H9 (cell line): ENCODE data around the gene RBM3. TPM values are rescaled to one million over a fixed set of nuclear protein-coding genes. Genes with fewer than 3 reads are reported as not detected.

Experiments
- DNase-seq: peaks from one replicate; pipeline ENCODE4 v3.0.0-alpha.2; 2017
- H2AFZ ChIP-seq: one replicate; pipeline ENCODE4 v1.6.1; 2013; ENCODE audit warnings: mild to moderate bottlenecking, low read length, control low read depth, moderate library complexity
- H2AK5ac ChIP-seq: 2 replicates; pipeline ENCODE4 v1.6.1; 2013; ENCODE audit warnings: low read length, control low read depth, mixed read lengths; ENCODE audit not compliant: insufficient read length
- H2BK120ac ChIP-seq: one replicate; pipeline ENCODE4 v1.6.1; 2013; ENCODE audit warnings: low read depth, mild to moderate bottlenecking, low read length, control low read depth, inconsistent platforms; ENCODE audit not compliant: poor library complexity, severe bottlenecking
- H2BK12ac ChIP-seq: 2 replicates; pipeline ENCODE4 v1.6.1; 2013; ENCODE audit warnings: low read length, control low read depth, mixed read lengths, low read depth; ENCODE audit not compliant: insufficient read length
- H2BK15ac ChIP-seq: 2 replicates; pipeline ENCODE4 v1.6.1; 2013; ENCODE audit warnings: low read depth, low read length, control low read depth
- H2BK20ac ChIP-seq: one replicate; pipeline ENCODE4 v1.6.1; 2013; ENCODE audit warnings: low read depth, mild to moderate bottlenecking, low read length, control low read depth, inconsistent platforms; ENCODE audit not compliant: poor library complexity, severe bottlenecking
- H2BK5ac ChIP-seq: 2 replicates; pipeline ENCODE4 v1.6.1; 2013; ENCODE audit warnings: low read length, control low read depth, mixed read lengths; ENCODE audit not compliant: insufficient read length
- H3K14ac ChIP-seq: 2 replicates; pipeline ENCODE4 v1.6.1; 2013; ENCODE audit warnings: low read length, control low read depth; ENCODE audit not compliant: insufficient read depth
- H3K18ac ChIP-seq: 2 replicates; pipeline ENCODE4 v1.6.1; 2013; ENCODE audit warnings: low read depth, mild to moderate bottlenecking, mixed read lengths, low read length, control low read depth; ENCODE audit not compliant: insufficient read length
- H3K23ac ChIP-seq: 2 replicates; pipeline ENCODE4 v1.6.1; 2013; ENCODE audit warnings: low read length, control low read depth, mixed read lengths, low read depth; ENCODE audit not compliant: insufficient read length
- H3K23me2 ChIP-seq: 2 replicates; pipeline ENCODE4 v1.6.1; 2013; ENCODE audit warnings: low read depth, mild to moderate bottlenecking, mixed read lengths, low read length, control low read depth; ENCODE audit not compliant: insufficient read length, poor library complexity, severe bottlenecking
- H3K27ac ChIP-seq: 2 replicates; pipeline ENCODE4 v1.5.1; 2013; ENCODE audit warnings: low read length, control low read depth, mixed read lengths, low read depth; ENCODE audit not compliant: insufficient read length
- H3K27me3 ChIP-seq: 2 replicates; pipeline ENCODE4 v1.6.1; 2013; ENCODE audit warnings: low read length, control low read depth, inconsistent platforms; ENCODE audit not compliant: insufficient read depth
- H3K4ac ChIP-seq: 2 replicates; pipeline ENCODE4 v1.6.1; 2013; ENCODE audit warnings: low read depth, mild to moderate bottlenecking, control low read depth, inconsistent platforms, low read length, moderate library complexity
- H3K4me1 ChIP-seq: 2 replicates; pipeline ENCODE4 v1.6.1; 2013; ENCODE audit warnings: low read length, control low read depth, inconsistent platforms; ENCODE audit not compliant: insufficient read depth
- H3K4me2 ChIP-seq: 2 replicates; pipeline ENCODE4 v1.6.1; 2013; ENCODE audit warnings: low read length, control low read depth, mixed read lengths; ENCODE audit not compliant: insufficient read length, insufficient read depth
- H3K56ac ChIP-seq: 2 replicates; pipeline ENCODE4 v1.6.1; 2013; ENCODE audit warnings: low read depth, mild to moderate bottlenecking, mixed read lengths, low read length, control low read depth; ENCODE audit not compliant: insufficient read length
- H3K79me1 ChIP-seq: 2 replicates; pipeline ENCODE4 v1.6.1; 2013; ENCODE audit warnings: low read depth, mild to moderate bottlenecking, moderate library complexity, low read length, control low read depth, inconsistent platforms; ENCODE audit not compliant: insufficient read depth, poor library complexity, severe bottlenecking
- H3K79me2 ChIP-seq: 2 replicates; pipeline ENCODE4 v1.6.1; 2013; ENCODE audit warnings: low read length, control low read depth, inconsistent platforms; ENCODE audit not compliant: insufficient read depth
- H3K9ac ChIP-seq: 2 replicates; pipeline ENCODE4 v1.6.1; 2013; ENCODE audit warnings: low read length, control low read depth, mixed read lengths; ENCODE audit not compliant: insufficient read length; ENCODE audit errors: extremely low read depth
- H3K9me3 ChIP-seq: one replicate; pipeline ENCODE4 v1.6.1; 2013; ENCODE audit warnings: low read depth, low read length, inconsistent platforms; ENCODE audit not compliant: control insufficient read depth
- H3T11ph ChIP-seq: one replicate; pipeline ENCODE4 v1.6.1; 2013; ENCODE audit warnings: mild to moderate bottlenecking, low read length, control low read depth, inconsistent platforms
- H4K20me1 ChIP-seq: one replicate; pipeline ENCODE4 v1.6.1; 2013; ENCODE audit not compliant: control insufficient read depth, insufficient read length, insufficient read depth
- H4K5ac ChIP-seq: 2 replicates; pipeline ENCODE4 v1.6.1; 2013; ENCODE audit warnings: low read depth, mild to moderate bottlenecking, mixed read lengths, low read length, control low read depth; ENCODE audit not compliant: insufficient read length
- H4K8ac ChIP-seq: replicated peaks from 2 replicates; pipeline ENCODE4 v1.6.1; 2013; ENCODE audit warnings: low read length, control low read depth, mixed read lengths, low read depth; ENCODE audit not compliant: insufficient read length
- H4K91ac ChIP-seq: 2 replicates; pipeline ENCODE4 v1.6.1; 2013; ENCODE audit warnings: low read depth, mild to moderate bottlenecking, moderate library complexity, mixed read lengths, low read length, control low read depth; ENCODE audit not compliant: insufficient read length
- H3K27ac Mint-ChIP-seq, 3 experiments: 2 replicates in 2 of 3; 3 replicates in 1 of 3; pipeline ENCODE4 v1.8.0; 2020 to 2021; ENCODE audit warnings: mixed read lengths in 3 of 3, mild to moderate bottlenecking in 1 of 3, moderate library complexity in 1 of 3
- H3K27me3 Mint-ChIP-seq: 2 replicates; pipeline ENCODE4 v1.8.0; 2021; ENCODE audit warnings: low read depth, mild to moderate bottlenecking, moderate library complexity, mixed read lengths
- H3K36me3 Mint-ChIP-seq, 3 experiments: 2 replicates in 2 of 3; 3 replicates in 1 of 3; pipeline ENCODE4 v1.8.0; 2020 to 2021; ENCODE audit warnings: low read depth in 3 of 3, mixed read lengths in 3 of 3; ENCODE audit not compliant: insufficient read depth in 1 of 3
- H3K4me1 Mint-ChIP-seq, 2 experiments: 2 replicates each; pipeline ENCODE4 v1.8.0; 2020; ENCODE audit warnings: mixed read lengths in 2 of 2
- H3K4me3 Mint-ChIP-seq, 2 experiments: 2 replicates in 1 of 2; 3 replicates in 1 of 2; pipeline ENCODE4 v1.8.0; 2020 to 2021; ENCODE audit warnings: mild to moderate bottlenecking in 2 of 2, mixed read lengths in 2 of 2, moderate library complexity in 1 of 2
- H3K9me3 Mint-ChIP-seq, 2 experiments: 2 replicates in 1 of 2; 3 replicates in 1 of 2; pipeline ENCODE4 v1.8.0; 2020; ENCODE audit warnings: mild to moderate bottlenecking in 2 of 2, mixed read lengths in 2 of 2, moderate library complexity in 1 of 2
- CTCF ChIP-seq: fragments of 200-600 bp; sonication (generic); conservative IDR thresholded peaks from 3 replicates; pipeline ENCODE4 v1.8.0; 2021; ENCODE audit warnings: antibody characterized with exemption, mild to moderate bottlenecking
- WGBS: extraction: QIAGEN DNeasy Blood & Tissue Kit; methylation state at CpG from one replicate; pipeline ENCODE4 v1.1.7; 2013; ENCODE audit warnings: missing lambda C conversion rate, low lambda C conversion rate, mixed read lengths; ENCODE audit not compliant: insufficient read length; ENCODE audit errors: extremely low coverage; 5-methylcytosine and 5-hydroxymethylcytosine counted together
- total RNA-seq: library from RNA; stranded (reverse); gene quantifications from 2 replicates; pipeline ENCODE4 v1.2.1, GENCODE V29; 2021

RBM3 gene
- total RNA-seq, 1 experiment from 2014 or later = 264 TPM

GRCh38 chrX:48558271-48558670, 16.0 kb upstream of the RBM3 start:
- Mint-ChIP-seq H3K4me1 (peaks cover 3% of the 10 kb centered on the region in 2 experiments; a peak in 1 of 4 replicates), H3K9me3 (peaks cover 67 to 73% of the 10 kb centered on the region in 2 experiments), H3K27me3 (no peaks in the 10 kb centered on the region), H3K36me3 (peaks cover 10 to 56% (median 38%) of the 10 kb centered on the region in 3 experiments; a peak in 6 of 7 replicates), H3K27ac (no peak overlapping the region), H3K4me3 (no peak overlapping the region)
- H2BK5ac ChIP-seq = no peak overlapping the region
- H2BK12ac ChIP-seq = no peak overlapping the region
- H3T11ph ChIP-seq = no peak overlapping the region
- no peaks in the 10 kb centered on the region for H3K4me1 ChIP-seq
- no peaks in the 10 kb centered on the region for H3K79me1 ChIP-seq
- WGBS = no CpG with 5 or more reads among the region's 4 CpGs
- H4K5ac ChIP-seq = no peak overlapping the region
- DNase-seq = no peak
- H2BK120ac ChIP-seq = no peak overlapping the region
- no peak overlapping the region for H3K56ac ChIP-seq
- H4K91ac ChIP-seq = no peak overlapping the region
- no peaks in the 10 kb centered on the region for H3K23me2 ChIP-seq
- H3K4ac ChIP-seq = no peak overlapping the region
- no peak overlapping the region for H4K8ac ChIP-seq
- H3K18ac ChIP-seq = no peak overlapping the region
- H2AK5ac ChIP-seq = no peak overlapping the region
- no peak overlapping the region for H2BK15ac ChIP-seq
- no peak overlapping the region for H3K4me2 ChIP-seq
- no peaks in the 10 kb centered on the region for H3K79me2 ChIP-seq
- no peak for TF ChIP-seq CTCF
- no peak overlapping the region for H2BK20ac ChIP-seq
- H3K27ac ChIP-seq = no peak overlapping the region
- no peak overlapping the region for H2AFZ ChIP-seq
- H3K9ac ChIP-seq = no peak overlapping the region
- no peaks in the 10 kb centered on the region for H3K27me3 ChIP-seq
- H3K23ac ChIP-seq = no peak overlapping the region
- H4K20me1 ChIP-seq = no peaks in the 10 kb centered on the region
- peaks cover 29% of the 10 kb centered on the region for H3K9me3 ChIP-seq
- no peak overlapping the region for H3K14ac ChIP-seq
